ENCODE results near the gene GSTCD.

DNA sequence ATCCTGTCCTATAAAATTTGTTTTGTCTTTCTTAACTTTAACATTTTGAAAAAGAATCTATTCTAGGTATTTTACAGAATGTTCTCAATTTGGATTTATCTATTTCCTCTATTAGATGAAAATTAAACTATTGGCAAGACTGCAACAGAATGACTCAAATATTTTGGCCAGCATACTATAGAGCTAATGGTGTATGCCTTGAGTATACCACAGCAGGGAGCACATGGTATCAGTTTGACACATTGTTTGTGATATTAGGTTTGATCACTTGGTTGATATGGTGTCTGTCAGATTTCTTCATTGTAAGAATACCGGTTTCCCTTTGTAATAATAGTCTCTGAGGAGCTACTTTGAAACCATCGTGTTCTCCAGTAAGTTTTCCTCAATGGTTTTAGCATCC is 98.9 kb downstream of the GSTCD start:
- TF ChIP-seq EZH2 (IDR thresholded peaks at IDR 0.05; ENCODE audit: borderline replicate concordance, low read depth, low read length, severe bottlenecking), result no peak
- TF ChIP-seq, protein P1, sequence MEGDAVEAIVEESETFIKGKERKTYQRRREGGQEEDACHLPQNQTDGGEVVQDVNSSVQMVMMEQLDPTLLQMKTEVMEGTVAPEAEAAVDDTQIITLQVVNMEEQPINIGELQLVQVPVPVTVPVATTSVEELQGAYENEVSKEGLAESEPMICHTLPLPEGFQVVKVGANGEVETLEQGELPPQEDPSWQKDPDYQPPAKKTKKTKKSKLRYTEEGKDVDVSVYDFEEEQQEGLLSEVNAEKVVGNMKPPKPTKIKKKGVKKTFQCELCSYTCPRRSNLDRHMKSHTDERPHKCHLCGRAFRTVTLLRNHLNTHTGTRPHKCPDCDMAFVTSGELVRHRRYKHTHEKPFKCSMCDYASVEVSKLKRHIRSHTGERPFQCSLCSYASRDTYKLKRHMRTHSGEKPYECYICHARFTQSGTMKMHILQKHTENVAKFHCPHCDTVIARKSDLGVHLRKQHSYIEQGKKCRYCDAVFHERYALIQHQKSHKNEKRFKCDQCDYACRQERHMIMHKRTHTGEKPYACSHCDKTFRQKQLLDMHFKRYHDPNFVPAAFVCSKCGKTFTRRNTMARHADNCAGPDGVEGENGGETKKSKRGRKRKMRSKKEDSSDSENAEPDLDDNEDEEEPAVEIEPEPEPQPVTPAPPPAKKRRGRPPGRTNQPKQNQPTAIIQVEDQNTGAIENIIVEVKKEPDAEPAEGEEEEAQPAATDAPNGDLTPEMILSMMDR (IDR thresholded peaks at IDR 0.05; ENCODE audit: borderline replicate concordance, extremely low read depth, low read length, poor library complexity, severe bottlenecking), result no peak
